ENCODE results near the gene LCN6. TPM values are rescaled to one million over a fixed set of nuclear protein-coding genes. Genes with fewer than 3 reads are reported as not detected.

Gene LCN6
- total and polyA plus RNA-seq, 4 donors = 1.4 to 12.3 (median 8.6) TPM; not detected in 1

- DNase-seq = no peak
- WGBS, 2 donors = 85 to 89% methylated on average over 24 of the region's 24 CpGs
- H3K4me3 ChIP-seq = no peak overlapping the region
- H3K36me3 ChIP-seq (ENCODE audit: control insufficient read depth in 4 of 4, insufficient read depth in 4 of 4, low read length in 4 of 4) = no peaks in the 10 kb centered on the region
- TF ChIP-seq CTCF (IDR thresholded peaks at IDR 0.05; ENCODE audit: control extremely low read depth, extremely low read depth) = no peak
- H3K27ac ChIP-seq (ENCODE audit: low read depth in 1 of 2, low read length in 1 of 2) = no peak overlapping the region
- ATAC-seq (ENCODE audit: insufficient read depth, low FRiP score) = no peak
- H3K9ac ChIP-seq (ENCODE audit: insufficient read depth in 1 of 2, low read length in 2 of 2) = no peak overlapping the region
- H3K27me3 ChIP-seq (ENCODE audit: control insufficient read depth in 3 of 3, insufficient read depth in 3 of 3, low read length in 2 of 3) = no peaks in the 10 kb centered on the region
- H3K4me1 ChIP-seq (ENCODE audit: control insufficient read depth in 5 of 5, insufficient read depth in 5 of 5, low read length in 5 of 5) = peaks cover 0 to 3% (median 0%) of the 10 kb centered on the region in 5 donors
- H3K9me3 ChIP-seq (ENCODE audit: control insufficient read depth in 4 of 4, insufficient read depth in 3 of 4, low read length in 3 of 4) = peaks cover 0 to 9% (median 3%) of the 10 kb centered on the region in 4 donors
Measured at GRCh38 chr9:136754626-136755301, 6.4 kb upstream of the LCN6 start.

GRCh38 chr9:136754059-136754572 is 5.8 kb upstream of the LCN6 start:
- Histone ChIP-seq H3K4me3 (no peak overlapping the region), H3K27ac (ENCODE audit: low read depth in 1 of 2, low read length in 1 of 2) (no peak overlapping the region), H3K36me3 (ENCODE audit: control insufficient read depth in 4 of 4, insufficient read depth in 4 of 4, low read length in 4 of 4) (no peaks in the 10 kb centered on the region), H3K9ac (ENCODE audit: insufficient read depth in 1 of 2, low read length in 2 of 2) (no peak overlapping the region), H3K27me3 (ENCODE audit: control insufficient read depth in 3 of 3, insufficient read depth in 3 of 3, low read length in 2 of 3) (no peaks in the 10 kb centered on the region), H3K4me1 (ENCODE audit: control insufficient read depth in 5 of 5, insufficient read depth in 5 of 5, low read length in 5 of 5) (peaks cover 0 to 3% (median 0%) of the 10 kb centered on the region in 5 donors), H3K9me3 (ENCODE audit: control insufficient read depth in 4 of 4, insufficient read depth in 3 of 4, low read length in 3 of 4) (peaks cover 0 to 9% (median 3%) of the 10 kb centered on the region in 4 donors)
- WGBS, 2 donors = 61 to 73% methylated on average over 15 to 17 of the region's 17 CpGs
- TF ChIP-seq CTCF (IDR thresholded peaks at IDR 0.05; ENCODE audit: control extremely low read depth, extremely low read depth) = no peak
- ATAC-seq (ENCODE audit: insufficient read depth, low FRiP score) (no peak), DNase-seq (no peak)

GRCh38 chr9:136753371-136754058 is 5.2 kb upstream of the LCN6 start:
- Histone ChIP-seq H3K27me3 (ENCODE audit: control insufficient read depth in 3 of 3, insufficient read depth in 3 of 3, low read length in 2 of 3) (no peaks in the 10 kb centered on the region), H3K4me3 (no peak overlapping the region), H3K9me3 (ENCODE audit: control insufficient read depth in 4 of 4, insufficient read depth in 3 of 4, low read length in 3 of 4) (peaks cover 0 to 9% (median 3%) of the 10 kb centered on the region in 4 donors), H3K4me1 (ENCODE audit: control insufficient read depth in 5 of 5, insufficient read depth in 5 of 5, low read length in 5 of 5) (peaks cover 0 to 3% (median 0%) of the 10 kb centered on the region in 5 donors), H3K9ac (ENCODE audit: insufficient read depth in 1 of 2, low read length in 2 of 2) (no peak overlapping the region), H3K36me3 (ENCODE audit: control insufficient read depth in 4 of 4, insufficient read depth in 4 of 4, low read length in 4 of 4) (no peaks in the 10 kb centered on the region), H3K27ac (ENCODE audit: low read depth in 1 of 2, low read length in 1 of 2) (no peak overlapping the region)
- WGBS, 2 donors = 87 to 93% methylated on average over 31 of the region's 31 CpGs
- DNase-seq (no peak), ATAC-seq (ENCODE audit: insufficient read depth, low FRiP score) (no peak)
- TF ChIP-seq CTCF (IDR thresholded peaks at IDR 0.05; ENCODE audit: control extremely low read depth, extremely low read depth) = no peak

All from lung (tissue), 12 donors.